Pons (tissue), 1 donor: ENCODE results near the gene PRR5.

Source experiments
- DNase-seq: peaks from one replicate; pipeline ENCODE4 v3.0.0-alpha.2; 2016; ENCODE audit warnings: low spot score

PRR5 gene

DNA sequence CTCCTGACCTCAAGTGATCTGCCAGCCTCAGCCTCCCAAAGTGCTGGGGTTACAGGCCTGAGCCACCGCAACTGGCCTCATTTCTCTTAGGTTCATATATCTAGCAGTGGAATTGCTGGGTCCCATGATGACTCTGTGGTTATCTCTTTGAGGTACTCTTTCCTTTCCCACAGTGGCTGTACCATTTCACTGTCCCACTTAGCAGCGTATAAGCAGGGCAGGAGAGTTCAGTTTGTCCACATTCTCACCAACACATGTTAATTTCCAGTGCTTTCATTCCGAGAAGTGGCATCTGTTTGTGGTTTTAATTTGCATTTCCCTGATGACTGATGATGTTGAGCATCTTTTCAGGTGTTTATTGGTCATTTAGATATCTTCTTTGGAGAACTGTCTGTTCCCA is 16.4 kb downstream of the PRR5 start:
- DNase-seq = no peak

DNA sequence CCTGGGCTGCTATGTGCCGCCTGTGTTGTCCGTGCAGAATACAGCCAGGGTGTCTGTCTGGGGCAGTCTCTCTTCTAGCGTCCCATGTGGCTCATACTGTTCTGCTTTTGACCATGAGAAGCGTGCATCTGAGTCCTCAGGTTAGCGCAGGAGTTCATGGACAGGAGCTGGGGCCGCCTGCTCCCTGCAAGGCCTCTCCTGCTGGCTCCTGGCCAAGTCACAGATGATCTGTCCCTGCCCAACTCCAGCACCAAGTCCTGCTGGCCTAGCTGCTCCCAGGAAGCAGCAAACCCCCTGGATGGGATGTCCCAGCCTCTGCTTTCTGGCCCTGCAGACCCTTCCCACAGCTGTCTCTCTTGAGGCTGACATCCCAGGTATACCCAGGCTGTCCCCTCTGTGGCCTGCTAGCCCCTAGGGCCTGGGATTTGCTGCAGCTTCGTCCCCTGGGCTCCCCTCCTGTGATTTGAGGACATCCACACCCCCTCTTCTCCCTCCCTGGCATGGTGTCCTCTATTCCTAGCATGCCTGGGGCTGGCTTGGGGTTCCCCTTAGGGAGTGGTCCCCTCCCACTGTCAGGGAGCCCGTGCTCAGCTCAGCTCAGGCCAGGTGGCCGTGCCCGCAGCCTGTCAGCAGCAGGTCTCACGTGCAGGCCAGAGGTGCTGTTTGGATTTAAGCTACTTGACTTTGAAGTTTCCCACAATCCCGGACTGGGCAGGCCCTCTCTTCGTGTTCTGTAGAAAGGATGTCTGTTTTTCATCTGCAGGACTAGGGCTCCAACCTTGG is 17.8 kb downstream of the PRR5 start:
- DNase-seq = no peak

DNA sequence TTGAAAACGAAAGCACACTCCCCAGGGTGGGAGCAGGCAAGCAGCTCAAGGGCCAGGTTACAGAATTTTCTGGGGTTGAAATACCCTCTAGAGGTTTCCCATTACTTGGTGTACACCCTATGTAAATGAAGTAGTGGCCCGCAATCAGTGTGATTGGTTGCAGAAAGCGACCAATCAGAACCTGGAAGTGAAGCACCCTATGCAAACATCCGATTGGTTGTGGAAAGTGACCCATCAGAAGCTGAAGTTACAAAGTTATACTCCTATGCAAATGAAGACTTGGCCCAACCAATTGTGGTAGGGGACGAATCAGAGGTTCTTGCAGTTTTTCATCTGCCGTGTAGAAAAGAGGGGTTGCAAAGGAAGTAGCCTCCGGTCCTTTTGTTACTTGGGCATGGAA is 19.2 kb downstream of the PRR5 start:
- DNase-seq = no peak

DNA sequence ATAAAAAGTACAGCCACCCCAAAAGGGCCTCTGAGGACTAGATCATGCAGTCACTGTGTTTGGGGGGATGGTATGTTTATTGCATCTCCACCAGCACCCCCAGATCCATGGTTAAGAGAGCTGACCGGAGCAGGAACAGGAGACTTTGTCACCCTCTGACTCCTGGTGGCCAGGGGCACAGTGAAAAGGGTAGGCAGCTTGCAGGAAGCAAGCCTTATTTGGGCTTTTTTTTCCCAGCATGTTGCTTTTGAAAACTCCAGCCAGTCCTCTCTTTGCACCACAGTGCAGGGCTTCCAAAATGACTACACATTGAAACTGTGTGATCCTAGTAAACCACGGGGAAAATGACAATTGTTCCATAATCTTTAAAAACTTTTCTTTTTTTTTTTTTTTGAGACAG is 20.6 kb downstream of the PRR5 start:
- no peak for DNase-seq

DNA sequence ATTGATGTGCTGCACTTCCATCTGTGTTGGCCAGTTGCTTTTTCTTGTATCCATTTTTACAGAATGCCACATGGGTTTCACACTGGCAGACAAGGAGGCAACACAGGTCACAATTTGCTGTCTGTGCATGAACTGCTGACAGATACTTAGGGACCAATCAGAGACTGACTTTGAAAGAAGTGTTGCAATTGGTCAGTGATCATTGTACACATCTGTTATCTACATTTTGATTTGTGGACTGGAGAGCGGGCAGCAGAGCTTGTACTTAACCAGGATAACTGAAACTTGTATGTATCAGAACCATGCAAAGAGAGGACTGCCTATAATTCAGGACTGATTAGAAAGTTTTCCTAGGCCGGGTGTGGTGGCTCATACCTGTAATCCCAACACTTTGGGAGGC is 21.8 kb downstream of the PRR5 start:
- DNase-seq = no peak

DNA sequence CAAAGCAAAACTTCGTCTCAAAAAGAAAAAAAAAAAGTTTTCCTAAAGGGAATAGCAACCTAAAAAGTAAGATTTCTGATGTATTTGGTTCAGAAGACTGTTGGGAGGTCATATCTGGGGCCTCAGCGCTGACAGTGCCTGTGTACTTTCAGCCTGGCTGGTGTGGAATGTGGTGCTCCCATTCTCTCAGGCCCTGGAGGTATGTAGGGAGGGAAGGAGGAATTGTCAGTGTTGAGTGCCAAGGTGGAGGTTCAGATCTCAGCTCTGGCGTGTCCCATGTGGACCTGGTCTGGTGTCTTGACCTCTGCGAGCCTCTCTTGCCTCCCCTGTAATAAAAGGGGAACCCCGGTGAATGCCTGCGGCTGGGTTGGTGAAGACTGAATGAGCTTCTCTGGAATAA is 22.4 kb downstream of the PRR5 start:
- no peak for DNase-seq

DNA sequence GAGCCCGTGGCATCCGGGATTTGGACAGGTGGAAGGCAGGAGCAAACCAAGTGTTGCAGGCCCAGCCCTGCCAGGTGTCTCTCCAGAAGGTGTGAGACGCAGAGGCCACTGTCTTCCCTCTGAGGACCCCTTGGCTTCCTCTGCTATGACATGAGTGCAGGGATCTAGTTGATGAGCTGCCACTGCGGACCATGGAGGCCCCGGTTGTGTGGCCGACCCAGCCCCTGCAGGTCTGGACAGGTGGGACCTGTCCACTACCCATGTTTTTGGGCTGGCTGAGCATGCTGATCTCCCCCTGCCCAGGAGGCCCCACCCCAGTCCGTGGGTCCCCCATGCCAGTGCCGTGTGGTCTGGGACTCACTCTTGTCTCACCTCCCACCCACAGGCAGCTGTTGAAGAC is 22.9 kb downstream of the PRR5 start:
- DNase-seq = no peak

DNA sequence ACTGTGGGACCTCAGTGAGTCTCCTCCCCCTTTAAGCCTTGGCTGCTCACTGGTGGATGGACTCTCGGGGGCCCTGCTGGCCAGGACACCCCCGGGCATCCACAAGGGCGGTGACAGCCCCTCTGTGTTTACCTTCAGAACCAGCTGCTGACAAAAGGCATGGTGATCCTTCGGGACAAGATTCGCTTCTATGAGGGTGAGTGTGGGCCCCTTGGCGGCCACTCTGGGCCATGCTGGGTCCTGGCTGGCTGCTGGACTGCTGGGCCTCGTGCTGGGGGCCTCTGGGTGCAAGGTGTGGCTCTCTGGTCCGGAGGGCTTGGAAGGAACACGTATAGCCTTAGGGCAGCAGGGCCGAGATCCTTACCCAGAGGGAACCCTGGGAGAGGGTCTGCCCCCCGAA is 24.4 kb downstream of the PRR5 start:
- no peak for DNase-seq

DNA sequence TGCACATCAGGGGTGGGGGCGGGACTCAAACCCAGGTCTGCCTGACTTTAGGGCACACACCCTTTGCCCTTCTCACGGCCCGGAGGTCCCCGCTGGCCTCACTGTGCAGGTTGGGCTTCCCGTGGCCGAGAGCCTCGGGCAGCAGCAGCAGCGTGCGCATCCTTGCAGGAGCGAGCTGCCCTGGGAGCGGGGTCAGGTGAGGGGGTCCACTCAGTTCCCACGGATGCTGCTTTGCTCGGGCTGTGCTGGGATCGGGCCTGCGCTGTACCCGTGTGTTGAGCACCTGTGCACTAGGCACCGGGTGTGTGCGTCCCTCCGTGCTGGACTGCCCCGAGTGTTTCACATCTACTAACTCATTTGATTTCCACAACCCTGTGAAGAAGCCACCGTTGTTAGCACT is 25.1 kb downstream of the PRR5 start:
- DNase-seq = no peak

DNA sequence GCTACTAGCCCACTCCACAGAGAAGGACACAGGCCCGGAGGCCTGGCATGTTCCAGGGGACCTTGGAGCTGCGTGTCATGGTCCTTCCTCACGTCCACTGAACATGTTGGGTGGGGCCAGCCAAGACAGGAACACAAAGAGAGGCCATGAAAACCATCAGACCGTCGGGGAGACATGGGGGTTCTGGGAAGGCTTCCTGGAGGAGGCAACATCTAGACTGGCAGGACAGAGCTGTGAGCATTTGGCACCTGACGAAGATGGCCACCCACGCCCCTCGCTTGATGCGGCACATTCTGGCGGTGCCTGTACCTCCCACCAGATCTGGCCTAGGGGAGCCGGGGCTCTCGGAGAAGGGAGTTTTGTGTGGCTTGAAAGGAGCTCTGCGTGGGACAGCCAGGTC is 25.7 kb downstream of the PRR5 start:
- DNase-seq = no peak

DNA sequence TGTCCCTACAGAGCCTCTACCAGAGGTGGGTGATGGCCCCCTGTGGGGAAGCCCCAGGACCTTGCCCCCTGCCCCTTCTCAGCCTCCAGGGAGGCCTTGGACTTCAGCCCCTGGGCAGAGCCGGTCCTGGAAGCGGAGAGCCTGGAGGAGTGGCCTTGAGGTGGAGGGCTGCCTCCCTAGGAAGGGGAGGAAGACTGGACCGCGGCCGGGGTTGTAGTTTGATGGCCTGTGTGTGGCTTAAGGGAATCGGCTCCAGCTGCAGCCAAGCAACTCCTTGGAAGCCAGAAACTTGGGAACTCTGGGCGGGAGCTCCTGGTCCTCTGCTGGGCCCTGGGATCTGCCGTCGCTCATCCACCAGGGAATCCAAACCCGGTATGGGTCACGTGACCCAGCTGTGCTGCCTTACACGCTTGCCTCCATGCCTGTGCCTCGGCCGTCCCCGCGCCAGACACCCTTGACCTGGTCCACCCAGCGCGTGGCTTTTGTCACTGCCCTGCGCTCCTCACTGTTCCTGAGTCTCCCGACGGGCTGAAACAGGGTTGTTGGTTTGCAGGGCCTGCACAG is 26.8 kb downstream of the PRR5 start:
- no peak for DNase-seq

DNA sequence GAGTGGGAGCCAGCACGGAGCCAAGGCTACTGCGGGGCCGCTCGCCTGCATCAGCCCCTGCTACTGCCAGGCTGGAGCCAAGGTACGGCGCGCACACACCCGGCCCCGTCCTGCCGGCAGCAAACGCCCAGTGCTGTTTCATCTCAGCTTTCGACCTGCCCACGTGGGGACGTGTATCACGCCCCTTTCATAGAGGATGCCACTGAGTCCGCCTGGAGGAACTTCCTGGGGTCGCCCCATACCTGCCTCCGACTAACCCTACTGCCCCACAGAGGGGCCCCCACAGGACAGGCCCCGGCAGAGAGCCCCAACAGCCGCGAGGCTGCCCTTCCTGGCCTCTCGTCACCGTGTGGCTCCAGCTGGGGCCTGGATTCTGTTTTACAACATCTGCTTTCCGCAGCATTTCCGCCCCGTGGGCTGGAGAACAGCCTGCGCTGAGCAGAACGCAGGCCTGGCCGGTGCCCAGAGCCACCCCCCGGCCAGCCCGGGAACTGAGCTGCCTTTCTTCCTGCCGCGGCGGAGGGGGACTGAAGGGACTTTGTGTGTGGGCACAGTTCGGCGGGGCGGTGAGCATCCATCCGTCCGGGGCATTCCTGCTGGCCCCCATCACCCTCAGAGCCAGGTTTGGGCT is 27.5 kb downstream of the PRR5 start:
- peak; percentile 72 for DNase-seq

DNA sequence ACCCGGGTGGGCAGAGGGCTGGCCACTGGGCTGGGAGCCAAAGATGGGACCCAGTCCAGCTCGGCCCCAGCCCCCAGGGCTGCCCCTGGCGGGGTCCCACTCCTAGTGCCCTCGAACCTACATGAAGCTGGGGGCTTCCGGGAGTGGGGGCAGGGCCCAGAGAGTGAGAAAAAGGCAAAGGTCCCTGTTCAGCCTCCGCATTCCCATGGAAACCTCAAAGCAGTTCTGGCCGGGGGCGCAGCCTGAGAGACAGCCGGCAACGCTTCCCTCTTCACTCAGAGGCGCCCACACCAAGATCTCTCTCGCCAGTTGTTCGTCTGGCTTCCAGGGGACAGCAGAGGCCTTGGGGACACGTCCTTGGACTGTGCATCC is 28.0 kb downstream of the PRR5 start:
- no peak for DNase-seq

DNA sequence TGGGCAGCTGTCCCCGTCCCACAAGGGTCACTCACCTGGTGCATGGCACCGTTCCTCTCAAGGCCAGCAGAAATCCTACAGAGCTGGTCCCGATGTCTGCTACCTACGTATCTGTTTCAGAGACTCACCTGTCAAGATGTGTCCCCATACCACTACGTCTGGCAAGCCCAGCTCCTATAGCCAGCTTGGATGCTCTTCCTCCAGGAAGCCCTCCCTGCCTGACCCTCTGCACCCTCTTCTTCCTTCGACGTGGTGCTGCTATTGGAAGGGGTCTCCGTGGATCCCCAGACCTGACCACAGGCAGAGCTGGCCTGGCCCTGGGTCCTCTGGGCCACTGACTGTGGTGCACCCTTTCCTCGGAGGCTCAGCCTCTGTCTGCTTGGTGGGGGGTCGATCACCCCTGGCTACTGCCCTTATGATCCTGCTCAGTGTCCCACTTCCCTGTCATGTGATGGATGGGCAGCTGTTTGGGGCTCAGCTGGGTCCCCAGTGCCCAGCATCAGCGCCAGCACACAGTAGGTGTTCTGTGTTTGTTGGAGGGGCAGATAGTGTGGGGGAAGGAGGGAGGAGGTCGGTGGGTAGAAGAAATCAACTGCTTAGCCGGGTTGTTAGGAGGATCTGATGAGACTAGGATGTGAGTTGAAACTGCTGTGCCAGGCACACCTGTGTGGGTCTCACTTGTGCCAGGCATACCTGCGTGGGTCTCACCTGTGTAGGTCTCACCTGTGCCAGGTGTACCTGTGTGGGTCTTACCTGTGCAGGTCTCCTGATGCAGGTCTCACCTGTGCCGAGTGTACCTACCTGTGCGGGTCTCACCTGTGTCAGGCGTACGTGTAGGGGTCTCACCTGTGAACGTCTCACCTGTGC is 28.7 kb downstream of the PRR5 start:
- no peak for DNase-seq

DNA sequence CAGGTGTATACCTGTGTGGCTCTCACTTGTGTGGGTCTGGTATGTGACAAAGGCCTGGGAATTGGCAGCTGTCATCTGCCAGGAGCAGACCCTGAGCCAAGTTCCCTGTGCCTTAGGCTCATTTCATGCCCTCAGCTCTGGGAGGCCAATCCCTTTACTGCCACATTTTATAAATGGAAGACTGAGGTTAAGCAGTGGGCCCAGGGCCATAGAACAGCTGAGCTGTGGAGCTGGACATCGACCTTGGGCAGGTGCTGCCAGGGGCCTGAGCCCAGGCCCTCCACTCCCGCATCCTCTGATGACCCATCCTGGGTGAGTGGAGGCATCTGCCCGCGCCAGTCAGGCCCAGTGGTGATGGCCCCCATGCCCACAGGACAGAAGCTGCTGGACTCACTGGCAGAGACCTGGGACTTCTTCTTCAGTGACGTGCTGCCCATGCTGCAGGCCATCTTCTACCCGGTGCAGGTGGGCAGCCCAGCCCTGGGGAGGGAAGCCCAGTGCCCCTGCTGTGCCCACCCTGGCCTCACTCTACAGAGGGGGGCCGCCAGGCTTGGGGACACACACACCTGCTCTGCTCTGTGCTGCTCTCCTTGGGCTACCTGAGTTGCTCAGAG is 29.5 kb downstream of the PRR5 start:
- no peak for DNase-seq

DNA sequence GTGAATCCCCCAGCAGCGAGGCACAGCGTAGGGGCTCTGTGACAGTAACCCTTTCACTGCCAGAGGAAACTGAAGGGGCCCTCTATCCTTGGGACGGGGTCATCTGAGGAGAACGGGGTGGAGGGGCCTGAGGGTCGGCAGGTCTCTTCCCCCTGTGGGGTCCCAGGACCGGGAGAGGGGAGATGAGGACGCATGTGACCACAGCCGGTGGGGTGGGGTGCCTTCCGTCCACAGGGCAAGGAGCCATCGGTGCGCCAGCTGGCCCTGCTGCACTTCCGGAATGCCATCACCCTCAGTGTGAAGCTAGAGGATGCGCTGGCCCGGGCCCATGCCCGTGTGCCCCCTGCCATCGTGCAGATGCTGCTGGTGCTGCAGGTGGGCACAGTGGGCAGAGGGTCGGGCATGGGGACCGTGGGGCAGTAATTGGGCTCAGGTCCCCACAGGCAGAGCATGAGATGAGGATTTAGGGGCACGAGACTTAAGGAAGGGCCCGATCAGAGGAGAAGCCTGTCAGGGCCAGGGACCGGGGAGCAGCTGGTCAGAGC is 30.1 kb downstream of the PRR5 start:
- no peak for DNase-seq

DNA sequence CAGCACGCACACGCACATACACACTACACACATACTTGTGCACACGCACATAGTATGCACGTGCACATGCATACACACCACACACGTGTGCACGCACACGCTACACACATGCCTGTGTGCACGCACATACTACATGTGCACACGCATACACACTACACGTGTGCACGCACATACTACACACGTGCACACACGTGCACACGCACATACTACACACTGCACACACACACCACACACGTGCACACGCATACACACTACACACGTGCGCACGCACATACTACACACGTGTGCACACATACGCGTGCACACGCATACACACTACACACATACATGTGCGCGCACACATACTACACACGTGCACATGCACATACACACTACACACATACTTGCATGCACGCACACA is 30.7 kb downstream of the PRR5 start:
- DNase-seq = no peak

DNA sequence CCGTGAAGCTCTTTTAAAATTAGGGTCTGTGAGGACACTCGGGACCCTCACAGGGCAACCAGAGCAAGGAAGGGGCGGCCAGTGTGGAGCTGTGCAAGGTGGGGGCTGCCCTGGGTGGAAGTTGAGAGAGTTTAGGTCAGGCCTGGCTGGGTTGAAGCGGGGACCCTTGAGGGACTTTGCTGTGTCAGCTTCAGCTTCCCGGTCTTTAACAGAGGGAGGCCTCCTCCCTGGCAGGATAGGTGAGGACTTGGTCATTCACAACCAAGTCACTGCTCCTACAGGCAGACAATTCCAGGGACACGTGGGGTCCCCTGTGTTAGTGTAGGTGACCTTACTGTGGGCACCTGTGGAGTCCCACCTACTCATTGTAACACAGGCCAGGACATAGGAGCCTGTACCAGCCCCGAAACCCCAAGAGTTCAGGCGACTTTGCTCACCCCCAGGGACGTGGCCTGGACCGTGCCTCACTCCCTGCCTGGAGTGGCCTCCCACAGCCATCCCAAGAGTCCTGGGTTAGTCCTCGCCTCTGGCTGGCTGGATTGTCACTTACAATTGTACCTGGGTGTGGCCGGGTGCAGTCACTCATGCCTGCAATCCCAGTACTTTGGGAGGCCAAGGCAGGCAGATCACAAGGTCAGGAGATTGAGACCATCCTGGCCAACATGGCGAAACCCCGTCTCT is 31.6 kb downstream of the PRR5 start:
- no peak for DNase-seq

DNA sequence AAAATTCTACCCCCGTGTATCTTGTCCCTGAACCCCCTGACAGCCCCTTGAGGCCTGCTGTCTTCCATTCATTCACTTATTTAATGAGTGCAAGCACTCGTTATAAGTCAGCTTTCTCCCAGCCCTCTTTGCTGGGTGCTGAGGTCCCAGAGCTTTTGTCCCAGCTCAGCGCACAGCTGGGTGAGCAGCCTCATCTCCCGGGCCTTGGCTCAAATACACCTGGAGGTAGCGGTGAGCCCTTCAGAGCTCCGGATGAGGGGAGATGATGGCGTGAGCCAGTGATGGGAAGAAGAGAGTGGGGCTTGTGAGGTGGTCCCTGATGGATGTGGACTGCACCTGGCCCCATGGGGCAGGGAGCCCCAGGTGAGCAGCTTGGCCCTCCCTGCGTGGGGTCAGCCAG is 32.3 kb downstream of the PRR5 start:
- no peak for DNase-seq

DNA sequence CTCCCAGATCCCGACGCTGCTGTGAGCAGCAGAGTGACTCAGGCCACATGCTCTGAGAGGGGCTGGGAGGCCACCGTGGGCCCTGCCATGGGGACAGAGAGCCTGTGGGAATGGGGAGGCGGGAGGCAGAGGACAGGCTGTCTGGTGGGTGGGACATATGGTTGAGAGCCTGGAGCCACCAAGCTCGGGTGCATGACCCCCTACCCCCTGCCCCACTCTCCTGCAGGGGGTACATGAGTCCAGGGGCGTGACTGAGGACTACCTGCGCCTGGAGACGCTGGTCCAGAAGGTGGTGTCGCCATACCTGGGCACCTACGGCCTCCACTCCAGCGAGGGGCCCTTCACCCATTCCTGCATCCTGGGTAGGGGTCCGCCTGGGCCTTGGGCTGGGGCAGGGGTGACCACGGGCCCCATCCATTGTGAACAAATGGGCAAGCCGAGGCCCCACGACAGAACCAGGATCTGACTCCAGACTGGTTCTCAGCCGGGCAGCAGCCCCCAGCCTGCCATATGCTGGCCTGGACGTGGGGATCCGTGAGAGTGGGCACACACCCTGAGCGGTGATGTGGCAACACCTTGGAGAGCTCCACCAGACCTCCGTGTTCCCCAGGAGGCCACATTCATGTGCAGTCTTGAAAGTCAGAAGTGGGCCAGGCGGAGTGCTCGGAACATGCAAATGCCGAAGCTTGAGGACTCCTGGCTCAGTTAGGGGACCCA is 33.0 kb downstream of the PRR5 start:
- DNase-seq = no peak
